ENCODE data around the gene POLRMT.

DNA sequence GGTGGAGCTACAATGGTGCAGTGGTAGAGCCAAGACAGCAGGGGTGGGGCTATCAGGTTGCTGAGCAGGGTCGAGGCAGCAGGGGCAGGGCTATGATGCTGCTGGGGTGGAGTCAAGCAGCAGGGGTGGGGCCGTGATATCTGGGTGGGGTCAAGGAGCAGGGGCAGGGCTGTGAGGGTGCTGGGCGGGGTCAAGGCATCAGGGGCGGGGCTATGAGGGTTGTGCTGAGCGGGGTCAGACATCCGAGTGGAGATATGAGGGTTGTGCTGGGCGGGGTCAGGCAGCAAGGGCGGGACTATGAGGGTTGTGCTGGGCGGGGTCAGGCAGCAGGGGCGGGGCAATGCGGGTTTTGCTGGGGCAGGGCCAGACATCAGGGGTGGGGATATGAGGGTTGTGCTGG lies 29.0 kb downstream of the POLRMT start:
- TF ChIP-seq, protein P1, sequence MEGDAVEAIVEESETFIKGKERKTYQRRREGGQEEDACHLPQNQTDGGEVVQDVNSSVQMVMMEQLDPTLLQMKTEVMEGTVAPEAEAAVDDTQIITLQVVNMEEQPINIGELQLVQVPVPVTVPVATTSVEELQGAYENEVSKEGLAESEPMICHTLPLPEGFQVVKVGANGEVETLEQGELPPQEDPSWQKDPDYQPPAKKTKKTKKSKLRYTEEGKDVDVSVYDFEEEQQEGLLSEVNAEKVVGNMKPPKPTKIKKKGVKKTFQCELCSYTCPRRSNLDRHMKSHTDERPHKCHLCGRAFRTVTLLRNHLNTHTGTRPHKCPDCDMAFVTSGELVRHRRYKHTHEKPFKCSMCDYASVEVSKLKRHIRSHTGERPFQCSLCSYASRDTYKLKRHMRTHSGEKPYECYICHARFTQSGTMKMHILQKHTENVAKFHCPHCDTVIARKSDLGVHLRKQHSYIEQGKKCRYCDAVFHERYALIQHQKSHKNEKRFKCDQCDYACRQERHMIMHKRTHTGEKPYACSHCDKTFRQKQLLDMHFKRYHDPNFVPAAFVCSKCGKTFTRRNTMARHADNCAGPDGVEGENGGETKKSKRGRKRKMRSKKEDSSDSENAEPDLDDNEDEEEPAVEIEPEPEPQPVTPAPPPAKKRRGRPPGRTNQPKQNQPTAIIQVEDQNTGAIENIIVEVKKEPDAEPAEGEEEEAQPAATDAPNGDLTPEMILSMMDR (IDR thresholded peaks at IDR 0.05), result no peak
- no peak for TF ChIP-seq POLR2A (IDR thresholded peaks at IDR 0.05)
